Gastroesophageal sphincter (tissue), 3 donors: ENCODE results near the gene SDHA.

ENCODE experiments used
- CTCF ChIP-seq, 4 experiments: fragments of 200-600 bp in 2 of 4; fragments of 450-650 bp in 2 of 4; sonication (generic) in 1 of 4; IDR thresholded peaks; one replicate each; pipeline ENCODE4 v1.5.1; 2017 to 2019; ENCODE audit warnings: antibody characterized with exemption in 4 of 4, mild to moderate bottlenecking in 2 of 4, moderate library complexity in 2 of 4
- EP300 ChIP-seq: sonication (generic); formaldehyde crosslinking; IDR thresholded peaks from one replicate; pipeline ENCODE4 v1.6.1; 2017; ENCODE audit warnings: antibody characterized with exemption, mild to moderate bottlenecking
- POLR2A ChIP-seq, 2 donors: fragments of 450-650 bp; IDR thresholded peaks; one replicate each; pipeline ENCODE4 v1.6.1; 2017; ENCODE audit warnings: antibody characterized with exemption in 2 of 2, mild to moderate bottlenecking in 2 of 2, moderate library complexity in 1 of 2
- POLR2AphosphoS5 ChIP-seq: sonication (generic); formaldehyde crosslinking; IDR thresholded peaks from one replicate; pipeline ENCODE4 v1.6.1; 2017; ENCODE audit warnings: antibody characterized with exemption

- TF ChIP-seq CTCF (IDR thresholded peaks at IDR 0.05) (no peak), POLR2AphosphoS5 (no peak), EP300 (no peak), POLR2A (IDR thresholded peaks at IDR 0.05) (no peak)
Measured at GRCh38 chr5:225334-225733, 7.2 kb downstream of the SDHA start.
